Measurements from ENCODE around the gene GIPC1.

GIPC1 gene

GRCh38 chr19:14479309-14479974 is 16.5 kb downstream of the GIPC1 start:
- no peak for TF ChIP-seq CTCF (IDR thresholded peaks at IDR 0.05; ENCODE audit: insufficient read depth, low read depth, low read length, missing control alignments)
- no peak overlapping the region for H3K4me3 ChIP-seq (ENCODE audit: low read length)
- no peak for DNase-seq (ENCODE audit: low read depth)

GRCh38 chr19:14478113-14478545 is 17.8 kb downstream of the GIPC1 start:
- no peak overlapping the region for H3K4me3 ChIP-seq (ENCODE audit: low read length)
- no peak for DNase-seq (ENCODE audit: low read depth)
- no peak for TF ChIP-seq CTCF (IDR thresholded peaks at IDR 0.05; ENCODE audit: insufficient read depth, low read depth, low read length, missing control alignments)

- DNase-seq (ENCODE audit: low read depth): no peak
- no peak overlapping the region for H3K4me3 ChIP-seq (ENCODE audit: low read length)
- TF ChIP-seq CTCF (IDR thresholded peaks at IDR 0.05; ENCODE audit: insufficient read depth, low read depth, low read length, missing control alignments): no peak
Observed at GRCh38 chr19:14477418-14478112, 18.4 kb downstream of the GIPC1 start.

GRCh38 chr19:14476673-14477401 is 19.1 kb downstream of the GIPC1 start:
- DNase-seq (ENCODE audit: low read depth): peak; percentile 88
- H3K4me3 ChIP-seq (ENCODE audit: low read length): no peak overlapping the region
- TF ChIP-seq CTCF (IDR thresholded peaks at IDR 0.05; ENCODE audit: insufficient read depth, low read depth, low read length, missing control alignments): no peak

GRCh38 chr19:14476327-14476672 is 19.6 kb downstream of the GIPC1 start:
- no peak for DNase-seq (ENCODE audit: low read depth)
- no peak overlapping the region for H3K4me3 ChIP-seq (ENCODE audit: low read length)
- TF ChIP-seq CTCF (IDR thresholded peaks at IDR 0.05; ENCODE audit: insufficient read depth, low read depth, low read length, missing control alignments): no peak

GRCh38 chr19:14475251-14476073 is 20.5 kb downstream of the GIPC1 start, which contains the start of gene PTGER1:
PTGER1 (minus strand) TSS chr19:14475354; CDS start chr19:14474320, 1,034 bp downstream.
- no peak within 1 kb of the TSS for H3K4me3 ChIP-seq (ENCODE audit: low read length)
- peak; percentile 37 for DNase-seq (ENCODE audit: low read depth)
- peak; percentile 29 for TF ChIP-seq CTCF (IDR thresholded peaks at IDR 0.05; ENCODE audit: insufficient read depth, low read depth, low read length, missing control alignments)

All from epithelial cell of esophagus (primary cell).